NCI-H1436 treated with DMSO at 0.1 percent for 48 hours (cell line): ENCODE results near the gene CNDP1.
"Not testable (repeated sequence)": the region's sequence is repeated elsewhere in the genome, so short reads cannot be mapped to it uniquely, and the experiment has no call there.

Experiments used
- DNase-seq: peaks from one replicate; lab custom pipeline; 2025; lab: John Stamatoyannopoulos, UW

CNDP1 gene

DNA sequence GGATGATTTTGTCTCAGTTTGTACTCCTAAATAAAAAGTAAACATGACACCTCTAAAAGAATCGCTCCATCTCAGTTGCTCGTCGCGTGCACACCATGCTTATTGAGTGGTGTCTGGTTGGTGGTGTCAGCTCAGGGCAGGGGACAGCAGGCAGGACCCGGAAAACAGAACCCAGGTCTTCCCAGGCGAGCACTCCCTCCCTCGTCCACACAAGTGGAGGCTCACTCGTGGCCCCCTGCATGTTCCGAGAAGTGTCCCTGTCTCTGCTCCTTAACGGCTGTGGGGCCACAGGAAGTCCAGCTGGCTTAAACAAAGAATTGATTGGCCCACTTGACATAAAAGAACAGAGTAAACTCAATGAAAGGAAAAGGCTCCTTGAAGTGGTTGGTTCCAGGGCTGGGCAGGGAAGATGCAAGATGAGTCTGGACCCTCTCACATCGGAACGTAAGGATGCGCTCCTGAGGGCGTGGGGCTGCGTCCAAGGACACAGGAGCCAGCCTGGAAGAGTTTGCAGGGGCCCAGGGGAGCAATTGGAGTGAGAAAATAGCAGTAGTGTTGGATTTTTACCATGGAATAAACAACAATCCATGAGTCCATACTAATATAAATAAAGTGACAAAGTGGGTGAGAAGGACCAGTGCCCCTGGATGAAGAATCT, 13.1 kb upstream of the CNDP1 start:
- no peak for DNase-seq

DNA sequence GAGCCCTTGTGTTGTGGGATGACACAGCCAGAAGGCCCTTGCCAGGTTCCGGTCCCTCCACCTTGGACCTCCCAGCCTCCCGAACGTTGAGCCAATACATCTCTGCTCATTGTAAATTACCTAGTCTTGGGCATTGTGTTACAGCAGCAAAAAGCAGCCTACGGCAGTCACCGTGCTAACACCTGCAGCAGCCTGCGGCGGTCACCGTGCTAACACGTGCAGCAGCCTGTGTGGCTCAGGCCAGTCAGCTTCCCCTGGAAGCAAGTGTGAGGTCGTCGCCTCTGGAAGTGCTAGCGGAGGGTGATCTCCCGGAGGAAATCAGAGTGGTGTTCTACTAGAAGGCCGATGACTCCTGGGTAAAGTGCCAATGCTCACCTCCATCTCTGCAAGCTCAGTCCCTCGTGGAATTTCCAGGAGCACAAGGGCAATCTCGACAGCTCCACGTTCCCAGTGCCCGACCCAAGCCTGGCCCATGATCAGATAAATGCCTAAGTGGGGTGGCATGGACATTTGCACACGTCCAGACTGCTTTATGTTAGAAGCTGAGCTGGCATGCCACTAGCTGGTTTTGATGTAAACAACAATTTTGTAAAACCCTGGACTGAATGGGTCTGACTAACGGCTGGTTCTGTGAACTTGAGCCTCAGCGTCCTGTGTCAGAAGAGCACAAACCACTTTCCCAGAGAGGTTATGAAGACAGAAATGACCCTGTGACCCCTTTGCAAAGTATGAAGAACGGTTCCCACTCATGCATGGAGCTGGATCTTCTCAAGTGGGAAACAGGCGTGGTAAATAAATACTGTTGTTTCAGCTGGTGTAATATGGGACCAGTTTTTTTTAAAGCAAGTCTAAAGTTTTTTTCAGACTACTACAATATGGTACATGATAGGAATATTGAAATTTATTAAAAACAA, 11.4 kb upstream of the CNDP1 start:
- no peak for DNase-seq

DNA sequence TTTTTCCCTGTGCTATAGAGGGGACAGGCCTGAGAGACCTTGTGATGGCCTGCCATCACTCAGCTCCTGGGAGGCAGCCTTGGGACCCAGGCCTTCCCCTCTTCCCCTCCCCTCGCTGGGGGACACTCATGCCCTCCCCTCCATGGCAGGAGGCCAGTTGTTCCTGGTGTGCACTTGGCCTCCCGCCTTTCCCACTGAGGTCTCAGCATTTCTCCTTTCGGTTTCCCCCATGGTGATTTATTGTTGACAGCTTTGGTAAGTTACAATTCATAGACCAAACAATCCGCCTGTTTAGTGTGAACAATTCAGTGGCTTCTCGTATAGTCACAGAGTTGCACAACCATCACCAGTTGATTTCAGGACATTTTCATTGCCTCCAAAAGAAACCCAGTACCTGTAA, 10.2 kb upstream of the CNDP1 start:
- DNase-seq = no peak

DNA sequence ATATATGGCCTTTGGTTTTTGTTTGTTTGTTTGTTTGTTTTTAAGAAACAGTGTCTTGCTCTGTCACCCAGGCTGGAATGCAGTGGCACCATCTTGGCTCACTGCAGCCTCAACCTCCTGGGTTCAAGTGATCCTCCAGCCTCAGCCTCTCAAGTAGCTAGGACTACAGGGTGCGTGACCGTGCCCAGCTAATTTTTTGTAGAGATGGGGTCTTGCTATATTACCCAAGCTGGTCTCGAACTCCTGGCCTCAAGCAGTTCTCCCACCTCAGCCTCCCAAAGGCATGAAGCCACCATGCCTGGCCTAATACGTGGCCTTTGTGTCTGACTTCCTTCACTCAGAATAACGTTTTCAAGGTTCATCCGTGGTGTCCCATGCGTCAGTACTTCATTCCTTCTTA, 9.4 kb upstream of the CNDP1 start:
- DNase-seq = not testable (repeated sequence)

DNA sequence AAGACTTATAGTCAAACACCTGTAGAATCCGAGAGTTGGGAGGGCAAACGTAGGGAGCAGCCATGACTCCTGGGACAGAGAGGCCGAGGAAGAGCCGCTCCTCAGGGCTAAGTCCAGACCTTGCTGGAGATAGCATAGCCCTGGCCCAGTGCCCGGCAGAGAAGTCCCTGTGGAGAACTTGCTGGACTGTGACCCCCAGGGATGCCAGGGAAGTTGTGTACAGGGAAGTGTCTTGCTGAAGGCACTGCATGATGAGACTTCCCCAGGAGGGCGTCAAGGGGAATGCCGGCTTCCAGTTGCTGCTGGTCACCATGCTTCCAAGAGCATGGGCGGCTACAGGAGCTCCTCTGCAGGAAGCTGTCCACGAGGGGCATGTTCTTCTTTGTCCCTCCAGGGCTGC, 8.6 kb upstream of the CNDP1 start:
- DNase-seq = no peak

DNA sequence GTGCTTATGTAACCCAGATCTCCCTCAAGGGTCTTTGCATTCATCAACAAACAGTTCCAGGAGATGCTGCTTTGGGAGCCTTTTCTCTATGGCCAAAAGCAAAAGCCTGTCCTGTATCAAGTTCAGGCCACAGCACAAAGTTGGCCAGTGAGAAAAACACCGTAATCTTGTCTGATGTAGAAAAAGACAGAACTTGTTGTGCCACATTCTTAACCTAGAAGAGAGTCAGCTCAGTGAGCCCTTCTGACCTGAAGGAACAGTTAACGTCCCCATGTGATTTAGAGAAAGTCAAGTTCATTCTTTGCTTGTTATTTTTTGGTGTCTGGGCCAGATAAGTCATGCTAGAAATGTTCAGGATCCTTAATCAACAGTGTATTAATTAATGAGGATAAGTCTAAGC, 7.8 kb upstream of the CNDP1 start:
- DNase-seq = no peak

DNA sequence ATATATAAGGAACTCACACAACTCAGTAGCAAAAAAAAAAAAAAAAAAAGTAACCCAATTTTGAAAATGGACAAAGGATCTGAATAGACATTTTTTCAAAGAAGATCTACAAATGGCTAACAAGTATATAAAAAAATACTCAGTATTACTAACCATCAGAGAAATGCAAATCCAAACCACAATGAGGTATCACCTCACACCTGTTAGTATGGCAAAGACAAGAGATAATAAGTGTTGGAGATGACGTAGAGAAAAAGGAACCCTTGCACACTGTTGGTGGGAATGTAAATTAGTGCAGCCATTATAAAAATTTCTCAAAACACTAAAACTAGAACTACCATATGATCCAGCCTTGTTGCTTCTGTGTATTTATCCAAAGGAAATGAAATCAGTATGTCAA, 5.8 kb upstream of the CNDP1 start:
- DNase-seq = no peak

DNA sequence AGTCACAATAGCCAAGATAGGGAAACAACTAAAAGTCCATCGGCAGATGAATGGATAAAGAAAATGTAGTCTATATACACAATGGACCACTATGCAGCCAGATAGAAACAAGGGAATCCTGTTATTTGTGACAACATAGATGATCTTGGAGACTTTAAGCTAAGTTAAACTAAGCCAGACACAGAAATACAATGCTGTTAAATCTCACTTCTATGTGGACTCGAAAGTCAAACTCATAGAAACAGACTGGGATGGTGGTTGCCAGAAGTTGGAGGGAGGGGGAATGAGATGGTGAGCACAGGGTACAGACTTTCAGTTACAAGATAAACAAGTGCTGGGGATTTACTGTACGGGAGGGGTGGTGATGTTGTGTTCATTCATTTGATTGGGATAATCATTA, 5.4 kb upstream of the CNDP1 start:
- DNase-seq = no peak

DNA sequence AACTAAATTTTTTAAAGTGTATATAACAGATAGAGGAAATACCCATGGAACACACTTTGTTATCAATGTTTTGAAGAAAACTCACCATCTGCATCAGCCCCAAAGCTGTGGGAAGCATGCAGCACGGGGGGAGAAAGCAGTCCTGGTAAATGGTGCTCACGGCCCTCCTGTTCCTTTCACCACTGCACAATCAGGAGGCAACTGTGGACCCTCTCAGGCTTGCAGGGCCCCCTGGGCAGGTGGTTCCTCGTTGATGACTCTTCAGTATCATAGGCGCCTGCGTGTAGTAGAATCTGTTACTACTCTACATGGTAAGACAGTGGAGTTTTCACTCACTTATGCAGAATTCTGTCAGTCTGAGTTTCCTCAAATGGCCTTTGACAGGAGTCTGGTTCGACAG, 4.9 kb upstream of the CNDP1 start:
- no peak for DNase-seq

DNA sequence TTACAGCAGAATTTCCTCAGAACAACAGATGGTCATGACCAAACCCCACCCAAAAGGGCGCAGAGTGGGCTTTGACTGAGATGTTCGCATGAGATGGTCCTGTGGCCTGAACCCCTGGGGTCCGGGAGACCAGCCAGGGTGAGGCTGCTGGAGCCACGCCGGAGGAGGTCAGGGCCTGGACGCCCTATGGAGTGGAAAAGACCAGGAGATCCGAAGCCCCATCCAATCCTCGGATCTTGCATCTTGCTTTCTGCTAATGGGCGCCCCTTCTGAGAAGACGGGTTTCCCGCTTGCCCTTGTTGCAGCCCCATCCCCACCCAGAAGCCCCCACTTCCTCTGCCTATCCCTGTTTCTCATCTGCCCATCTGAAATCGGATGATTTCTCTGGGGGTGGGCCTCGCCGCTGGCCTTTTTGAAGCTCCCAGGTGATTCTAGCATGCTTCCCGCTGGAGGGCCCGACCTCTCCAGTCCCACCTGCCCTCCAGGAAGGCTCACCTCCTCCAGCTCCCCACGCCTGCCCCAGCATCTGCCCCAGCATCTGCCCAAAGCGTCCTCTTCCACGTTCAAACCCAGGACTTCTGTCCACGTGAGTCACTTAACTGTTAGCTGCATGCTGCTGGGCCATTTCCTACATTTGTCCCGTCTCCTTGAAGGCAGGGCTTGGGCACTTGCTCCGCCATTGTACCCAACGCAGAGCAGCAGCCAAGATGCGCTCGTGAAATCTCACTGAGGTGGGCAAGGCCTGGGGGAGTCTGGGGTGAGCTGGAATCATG, 4.3 kb upstream of the CNDP1 start:
- no peak for DNase-seq

DNA sequence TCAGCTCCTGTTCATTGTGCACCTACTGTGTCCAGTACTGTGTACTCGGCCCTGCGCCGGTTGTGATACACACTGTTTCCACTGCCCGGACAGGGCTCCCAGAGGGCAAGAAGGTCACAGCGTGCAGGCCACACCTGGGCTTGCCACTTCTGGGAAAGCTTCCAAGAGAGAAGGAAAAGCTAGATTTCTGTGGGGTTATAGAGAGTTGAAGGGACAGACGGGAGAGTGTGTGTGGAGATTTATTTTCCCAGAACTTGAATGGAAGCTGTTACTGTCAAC, 3.8 kb upstream of the CNDP1 start:
- no peak for DNase-seq

DNA sequence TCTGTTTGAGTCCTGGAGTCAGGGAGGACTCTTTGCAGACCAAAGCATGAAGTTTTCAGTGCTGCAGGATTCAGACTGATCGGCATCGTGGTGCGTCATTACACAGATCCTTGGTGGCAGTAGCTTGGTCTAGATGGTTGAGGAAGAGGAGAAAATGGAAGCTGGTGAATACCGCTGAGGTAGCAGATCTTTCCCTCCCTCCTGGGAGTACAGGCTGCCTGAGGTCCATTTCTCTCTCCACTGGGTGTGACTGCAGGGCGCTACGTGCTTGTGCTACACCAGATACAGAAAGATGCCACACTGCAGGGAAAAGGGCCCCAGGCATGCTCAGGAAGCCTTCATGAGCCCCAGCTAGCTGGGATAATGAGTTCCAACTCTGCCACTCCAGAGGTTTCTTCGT, 3.3 kb upstream of the CNDP1 start:
- no peak for DNase-seq

DNA sequence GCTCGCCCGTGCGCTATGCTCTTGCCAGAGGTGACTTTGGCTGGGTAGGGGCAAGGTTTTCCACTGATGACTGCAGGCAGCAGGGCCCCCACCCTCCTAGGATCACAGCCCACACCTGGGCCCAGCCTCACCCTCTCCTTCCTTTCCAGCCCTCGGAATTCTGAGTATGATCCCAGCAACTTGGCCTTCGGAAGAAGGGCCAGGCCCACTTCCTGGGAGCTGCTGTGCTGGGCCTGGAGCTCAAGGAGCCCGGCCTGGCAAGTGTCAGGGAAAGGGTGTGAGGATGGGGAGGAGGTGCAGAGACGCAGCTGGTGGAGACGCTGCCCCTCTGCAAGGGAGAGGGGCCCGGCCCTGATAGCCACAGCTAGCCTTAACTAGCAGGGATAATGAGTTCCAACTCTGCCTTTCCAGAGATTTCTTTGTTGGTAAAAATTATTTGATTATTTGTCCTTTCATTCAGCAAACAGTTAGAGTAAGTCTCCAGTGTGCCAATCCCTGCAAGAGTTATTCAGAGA, 1.7 kb upstream of the CNDP1 start:
- no peak for DNase-seq

DNA sequence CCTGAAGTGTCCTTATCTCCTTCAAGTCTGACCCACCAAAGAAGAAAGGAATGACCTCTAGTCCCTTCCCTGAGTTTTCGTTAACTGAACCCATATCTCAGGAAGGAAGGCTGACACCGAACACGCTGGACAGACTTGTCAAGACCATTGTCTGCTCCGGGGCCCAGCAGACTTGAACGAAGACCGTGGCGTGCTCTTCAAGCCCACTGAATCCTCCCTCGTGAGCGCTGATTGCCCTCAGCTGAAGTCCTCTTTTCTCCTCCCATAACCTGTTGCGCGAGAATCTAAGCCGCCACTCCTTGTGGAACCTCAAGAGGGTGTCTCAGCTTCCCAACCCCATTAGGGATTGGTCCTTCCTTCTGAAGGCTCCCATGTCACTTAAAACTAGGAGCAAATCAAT, 634 bp upstream of the CNDP1 start:
- no peak for DNase-seq

DNA sequence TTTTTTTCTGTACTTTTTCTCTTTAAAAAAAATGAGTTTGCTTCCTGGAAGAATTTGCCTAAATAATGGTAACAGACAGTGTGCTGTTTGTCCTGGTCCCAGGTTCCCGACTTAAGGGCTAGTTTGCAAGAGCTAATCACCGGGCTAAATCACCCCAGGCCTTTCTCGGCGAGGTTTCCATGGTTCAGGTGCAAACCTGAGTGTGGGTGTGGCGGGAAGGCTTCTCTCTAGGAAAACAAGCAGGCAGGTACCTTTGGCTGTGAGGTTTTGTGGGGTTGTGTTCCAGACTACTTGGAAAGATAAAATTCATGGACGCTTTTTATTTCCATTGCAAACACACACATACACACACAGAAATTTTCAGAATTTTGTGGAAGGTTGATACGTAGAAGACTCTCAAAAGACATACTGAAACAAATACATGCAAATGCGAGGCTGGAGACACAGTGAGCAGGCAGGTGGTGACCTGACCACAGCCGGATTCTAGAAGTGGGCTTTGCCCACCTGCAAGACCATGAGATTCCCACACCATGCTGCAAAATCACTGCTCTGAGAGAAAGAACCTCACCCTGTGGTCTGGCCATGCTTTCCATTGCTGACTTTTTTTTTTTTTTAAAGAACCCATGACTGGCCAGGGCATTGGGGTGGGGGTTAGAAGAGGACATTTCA, 815 bp downstream of the CNDP1 start:
- no peak for DNase-seq

DNA sequence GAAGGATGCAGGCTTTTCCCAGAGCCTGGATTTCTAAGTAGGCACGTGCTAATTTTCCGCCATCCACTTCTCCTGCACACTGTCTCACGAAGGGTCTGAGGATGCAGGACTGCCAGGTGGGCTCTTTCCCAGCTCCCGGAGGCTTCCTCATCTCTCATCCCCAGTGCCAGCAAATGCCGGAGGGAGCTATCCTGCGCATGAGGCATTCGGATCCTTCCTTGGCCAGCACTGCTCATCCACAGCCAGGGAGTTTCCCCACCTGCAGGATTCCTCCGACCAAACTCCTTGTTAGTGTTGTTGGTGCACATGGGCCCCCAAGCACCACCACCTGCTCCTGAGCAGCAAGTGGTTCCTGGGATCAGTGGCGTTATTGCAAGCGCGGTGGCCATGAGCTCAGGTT, 5.0 kb downstream of the CNDP1 start:
- no peak for DNase-seq

DNA sequence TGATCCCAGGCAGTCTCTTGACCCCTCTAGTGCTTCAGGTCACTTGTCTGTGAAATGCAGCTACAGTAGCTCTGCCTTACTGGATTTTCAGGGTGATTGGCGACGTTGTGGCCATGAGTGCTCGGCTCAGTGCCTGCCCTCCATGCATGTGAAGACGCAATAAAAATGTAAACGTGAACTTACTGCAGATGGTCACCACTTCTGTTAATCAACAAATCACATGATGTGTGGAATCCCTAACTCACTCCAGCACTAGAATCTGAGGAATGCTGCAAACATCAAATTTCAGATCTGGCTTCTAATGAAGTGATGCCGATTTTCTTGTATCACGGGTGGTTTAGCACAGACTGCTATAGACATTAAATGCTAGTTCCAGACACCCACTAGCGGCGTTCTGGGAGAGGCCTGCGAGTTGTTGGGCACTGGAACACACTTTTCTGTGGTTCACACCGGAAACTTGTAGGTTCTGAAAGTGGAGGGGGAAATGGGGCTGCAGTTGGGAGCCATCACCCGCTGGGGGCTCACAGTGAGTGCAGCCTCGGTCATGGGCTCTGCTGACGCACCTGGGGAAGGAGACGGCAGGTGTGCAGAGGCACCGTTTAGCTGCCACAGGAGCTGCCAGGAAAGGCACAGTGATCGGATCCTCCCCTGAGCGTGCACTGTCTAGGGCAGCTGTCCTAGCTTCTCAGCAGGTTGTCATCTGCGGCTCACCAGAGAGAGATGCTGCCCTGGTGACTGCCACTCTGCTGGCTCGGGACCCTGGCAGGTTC, 6.5 kb downstream of the CNDP1 start:
- no peak for DNase-seq

DNA sequence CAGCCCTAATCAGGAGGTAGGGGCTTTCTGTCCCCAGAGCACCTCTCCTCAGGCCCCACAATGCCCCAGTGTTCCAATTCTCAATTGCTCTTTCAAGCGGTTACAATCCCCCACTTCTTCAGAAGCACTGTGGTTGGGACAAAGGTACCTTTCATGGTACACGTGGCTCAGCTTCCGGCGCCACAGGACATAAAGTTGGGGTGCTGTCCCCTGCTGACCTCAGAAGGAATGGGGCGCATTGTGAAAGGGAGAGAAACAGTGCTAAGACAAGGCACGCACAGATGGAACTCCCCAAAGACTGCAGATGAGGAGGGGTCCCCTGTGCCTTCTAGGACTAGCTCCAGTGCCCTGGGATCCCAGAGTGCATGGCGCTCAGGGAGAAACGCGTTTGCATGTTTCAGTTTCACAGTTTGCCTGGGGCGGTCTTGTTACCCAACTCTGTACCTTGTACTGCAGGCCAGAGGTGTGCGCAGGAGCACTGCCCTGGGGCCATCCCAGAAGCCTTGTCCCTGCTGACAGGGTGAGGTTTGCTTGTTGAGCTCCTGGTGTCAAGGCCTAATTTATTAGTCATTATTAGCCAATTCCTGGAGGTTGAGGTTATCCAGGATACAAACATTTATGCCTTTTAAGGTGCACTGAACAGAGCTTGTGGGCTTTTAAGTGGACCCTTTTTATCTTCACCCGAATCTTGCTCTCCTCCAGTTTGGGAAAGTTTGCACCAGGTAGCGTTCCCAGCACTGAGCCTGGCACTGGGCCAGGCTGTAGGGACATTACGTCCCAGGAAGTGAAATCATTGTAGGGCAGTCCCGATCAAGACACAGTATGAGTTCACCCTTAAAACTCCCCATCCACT, 7.6 kb downstream of the CNDP1 start:
- no peak for DNase-seq

DNA sequence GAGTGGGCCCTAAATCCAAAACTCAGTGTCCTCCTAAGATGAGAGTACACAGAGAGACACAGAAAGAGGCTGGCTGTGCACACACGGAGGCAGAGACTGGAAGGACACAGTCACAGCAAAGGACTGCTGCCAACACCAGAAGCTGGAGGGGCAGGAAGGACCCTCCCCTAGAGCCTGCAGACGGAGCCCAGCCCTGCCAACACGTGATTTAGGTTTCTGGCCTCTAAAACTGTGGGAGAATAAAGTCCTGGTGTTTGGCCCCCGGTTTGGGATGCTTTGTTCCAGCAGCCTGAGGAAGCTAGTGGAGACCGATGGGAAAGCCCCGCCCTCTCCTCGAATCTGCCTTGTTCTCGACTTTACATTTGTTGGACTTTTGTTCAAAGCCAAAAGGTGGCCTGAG, 10.6 kb downstream of the CNDP1 start:
- DNase-seq = no peak

DNA sequence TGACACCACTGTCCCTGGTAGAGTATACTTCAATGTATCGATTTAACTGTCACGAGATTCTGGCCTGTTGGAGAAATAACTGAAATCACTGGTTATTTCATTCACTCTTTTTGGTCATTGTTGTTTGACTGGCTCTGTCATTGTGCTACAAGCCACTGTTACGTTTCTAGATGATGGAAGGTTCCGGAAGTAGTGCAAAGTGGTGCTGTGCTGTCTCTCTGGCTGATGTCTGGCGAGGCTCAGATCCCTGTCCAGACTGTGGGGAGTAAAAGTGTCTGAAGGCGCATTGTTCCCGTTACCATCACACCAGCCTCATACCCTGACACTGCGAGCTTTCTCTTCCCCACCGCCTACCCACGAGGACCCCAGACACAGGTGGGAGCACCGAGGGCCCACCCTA, 11.7 kb downstream of the CNDP1 start:
- DNase-seq = no peak
